Large intestine (tissue), 3 donors: ENCODE data around the gene SHKBP1. TPM values are rescaled to one million over a fixed set of nuclear protein-coding genes. Genes with fewer than 3 reads are reported as not detected.
"Not testable (repeated sequence)": the region's sequence is repeated elsewhere in the genome, so short reads cannot be mapped to it uniquely, and the experiment has no call there.

ENCODE experiments used
- DNase-seq, 2 donors: peaks; one replicate each; pipeline versions ENCODE4 v3.0.0 to v3.0.0-alpha.2; 2013
- H3K27ac ChIP-seq: one replicate; pipeline ENCODE4 v1.5.1; 2013; ENCODE audit warnings: low read length
- H3K27me3 ChIP-seq: 2 replicates; pipeline ENCODE4 v1.6.1; 2013; ENCODE audit warnings: low read length; ENCODE audit not compliant: control insufficient read depth, insufficient read depth
- H3K36me3 ChIP-seq: 2 replicates; pipeline ENCODE4 v1.6.1; 2013; ENCODE audit warnings: low read length; ENCODE audit not compliant: control insufficient read depth, insufficient read depth
- H3K4me1 ChIP-seq: one replicate; pipeline ENCODE4 v1.6.1; 2013; ENCODE audit warnings: low read length; ENCODE audit not compliant: control insufficient read depth, insufficient read depth
- H3K4me3 ChIP-seq: one replicate; pipeline ENCODE4 v1.5.1; 2013; ENCODE audit warnings: low read length
- H3K9me3 ChIP-seq: one replicate; pipeline ENCODE4 v1.6.1; 2013; ENCODE audit warnings: mild to moderate bottlenecking, low read depth, low read length, moderate library complexity; ENCODE audit not compliant: control insufficient read depth
- WGBS: methylation state at CpG from one replicate; pipeline ENCODE4 v1.1.5; 2013; ENCODE audit warnings: low lambda C conversion rate; ENCODE audit not compliant: insufficient coverage; 5-methylcytosine and 5-hydroxymethylcytosine counted together
- polyA plus RNA-seq: library from polyadenylated mRNA; unstranded; fragments of 120-200 nt; gene quantifications from one replicate; pipeline ENCODE4 v1.2.1, GENCODE V29; 2013

The SHKBP1 gene
- polyA plus RNA-seq, 1 donor = 27.8 TPM

DNA sequence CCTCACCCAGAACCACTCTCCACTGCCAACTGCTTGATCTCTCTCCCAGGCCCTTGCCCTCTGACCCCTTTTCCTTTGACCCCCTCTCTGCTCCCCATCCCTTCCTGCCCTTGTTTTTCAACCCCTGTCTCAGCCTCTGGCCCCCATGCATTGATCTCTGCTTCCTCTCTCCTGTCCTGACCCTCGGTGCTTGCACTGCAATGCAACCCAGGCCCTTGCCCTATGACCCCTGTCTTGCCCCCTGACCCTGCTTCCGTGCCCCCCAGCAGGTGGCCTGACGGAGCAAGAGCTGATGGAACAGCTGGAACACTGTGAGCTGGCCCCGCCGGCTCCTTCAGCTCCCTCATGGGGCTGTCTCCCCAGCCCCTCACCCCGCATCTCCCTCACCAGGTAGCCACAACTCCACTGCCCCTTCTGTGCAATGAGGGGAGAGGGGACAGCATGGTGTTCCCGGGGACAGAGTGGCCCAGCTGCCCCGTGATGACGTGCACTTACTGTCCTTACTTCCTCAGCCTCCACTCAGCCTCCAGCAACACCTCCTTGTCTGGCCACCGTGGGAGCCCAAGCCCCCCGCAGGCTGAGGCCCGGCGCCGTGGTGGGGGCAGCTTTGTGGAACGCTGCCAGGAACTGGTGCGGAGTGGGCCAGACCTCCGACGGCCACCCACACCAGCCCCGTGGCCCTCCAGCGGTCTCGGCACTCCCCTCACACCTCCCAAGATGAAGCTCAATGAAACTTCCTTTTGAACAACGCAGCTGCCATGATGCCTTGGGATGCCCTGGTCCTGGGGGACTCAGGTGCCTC lies 14.0 kb downstream of the SHKBP1 start:
- no peak for DNase-seq
- H3K27me3 ChIP-seq = peaks cover 4% of the 10 kb centered on the region
- no peak overlapping the region for H3K4me3 ChIP-seq
- no peaks in the 10 kb centered on the region for H3K4me1 ChIP-seq
- peaks cover 7% of the 10 kb centered on the region for H3K36me3 ChIP-seq
- H3K27ac ChIP-seq = no peak overlapping the region
- H3K9me3 ChIP-seq = no peaks in the 10 kb centered on the region
- WGBS = no CpG with 5 or more reads among the region's 22 CpGs

DNA sequence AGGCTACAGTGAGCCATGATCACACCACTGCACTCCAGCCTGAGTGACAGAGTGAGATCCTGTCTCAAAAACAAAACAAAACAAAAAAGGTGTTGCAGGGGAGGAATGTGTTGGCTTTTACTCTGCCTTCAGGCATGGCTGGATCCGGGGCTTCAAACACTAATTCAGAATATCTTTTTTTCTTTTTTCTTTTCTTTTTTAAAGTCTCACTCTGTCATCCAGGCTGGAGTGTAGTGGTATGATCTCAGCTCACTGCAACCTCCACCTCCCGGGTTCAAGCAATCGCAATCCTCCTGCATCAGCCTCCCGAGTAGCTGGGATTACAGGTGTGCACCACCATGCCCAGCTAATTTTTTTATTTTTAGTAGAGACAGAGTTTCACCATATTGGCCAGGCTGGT lies 15.1 kb downstream of the SHKBP1 start:
- not testable (repeated sequence) for DNase-seq, H3K4me1 ChIP-seq, H3K27ac ChIP-seq, H3K36me3 ChIP-seq, H3K4me3 ChIP-seq, H3K9me3 ChIP-seq
- peaks cover 12% of the 10 kb centered on the region for H3K27me3 ChIP-seq
- no CpG with 5 or more reads among the region's 4 CpGs for WGBS

DNA sequence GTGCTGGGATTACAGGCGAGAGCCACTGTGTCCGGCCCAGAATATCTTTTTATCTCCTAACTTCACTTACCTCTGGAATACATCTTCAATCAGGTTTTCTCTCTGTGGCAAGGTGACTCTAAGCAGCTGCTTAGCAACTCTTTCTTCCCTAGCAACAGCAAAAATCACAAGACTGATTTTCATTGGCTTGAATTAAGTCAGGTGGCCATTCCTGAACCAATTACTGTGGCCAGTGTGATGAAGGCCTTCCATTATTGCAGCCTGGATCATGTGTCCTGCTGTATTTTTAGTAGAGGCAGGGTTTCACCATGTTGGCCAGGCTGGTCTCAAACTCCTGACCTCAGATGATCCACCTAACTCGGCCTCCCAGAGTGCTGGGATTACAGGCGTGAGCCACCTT lies 15.5 kb downstream of the SHKBP1 start:
- no peak for DNase-seq
- Histone ChIP-seq H3K27ac (no peak overlapping the region), H3K9me3 (peaks cover 2% of the 10 kb centered on the region), H3K36me3 (no peaks in the 10 kb centered on the region), H3K27me3 (peaks cover 15% of the 10 kb centered on the region), H3K4me1 (no peaks in the 10 kb centered on the region), H3K4me3 (no peak overlapping the region)
- WGBS = no CpG with 5 or more reads among the region's 4 CpGs

DNA sequence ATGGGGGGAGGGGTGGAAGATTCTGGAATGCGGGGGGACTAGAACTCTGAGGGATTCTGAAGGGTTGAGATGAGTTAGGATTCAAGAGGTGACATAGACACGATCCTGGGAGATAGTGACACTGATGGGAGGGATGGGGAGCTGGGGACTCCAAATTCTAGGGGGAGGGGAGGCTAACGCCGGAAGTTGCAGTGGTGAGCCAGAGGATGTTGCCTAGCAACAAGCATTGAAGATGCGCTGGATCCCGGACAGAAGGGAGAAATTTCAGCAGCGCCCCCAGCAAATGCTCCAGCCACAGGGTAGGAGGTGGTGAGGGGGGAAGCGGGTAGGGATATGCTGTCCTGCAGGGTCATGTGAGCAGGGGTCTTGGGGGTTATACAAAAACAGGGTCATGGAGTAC lies 17.6 kb downstream of the SHKBP1 start:
- no peak for DNase-seq
- WGBS = no CpG with 5 or more reads among the region's 8 CpGs

DNA sequence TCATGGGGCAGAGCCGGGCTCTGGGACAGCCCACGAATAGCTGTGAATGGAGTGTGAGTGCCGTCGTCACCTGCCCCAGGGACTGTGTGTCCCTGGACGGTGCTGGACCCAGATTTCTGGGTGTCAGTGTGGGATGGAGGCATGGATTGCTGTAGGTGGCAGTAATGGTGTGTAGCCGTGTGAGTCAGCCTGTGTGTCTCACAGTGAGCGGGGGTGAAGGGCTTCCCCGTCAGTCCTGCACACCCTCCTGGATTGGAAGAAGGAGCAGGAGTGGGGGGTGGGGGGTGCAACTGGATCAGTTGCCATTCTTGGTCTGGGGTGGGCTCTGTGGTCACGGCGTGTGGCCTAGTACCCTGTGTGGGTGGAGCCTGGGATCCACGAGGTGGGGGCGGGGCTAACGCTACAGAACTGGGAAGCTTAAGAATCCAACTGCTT lies 18.0 kb downstream of the SHKBP1 start:
- WGBS = no CpG with 5 or more reads among the region's 13 CpGs
- peaks cover 2% of the 10 kb centered on the region for H3K9me3 ChIP-seq
- H3K27me3 ChIP-seq = peaks cover 36% of the 10 kb centered on the region
- H3K4me1 ChIP-seq = no peaks in the 10 kb centered on the region
- no peak overlapping the region for H3K4me3 ChIP-seq
- no peak overlapping the region for H3K27ac ChIP-seq
- H3K36me3 ChIP-seq = no peaks in the 10 kb centered on the region
- no peak for DNase-seq

More for the DNA sequence above, 17.6 kb downstream of the SHKBP1 start:
- H3K9me3 ChIP-seq = peaks cover 2% of the 10 kb centered on the region
- no peaks in the 10 kb centered on the region for H3K36me3 ChIP-seq
- no peak overlapping the region for H3K4me3 ChIP-seq
- H3K27me3 ChIP-seq = peaks cover 32% of the 10 kb centered on the region
- H3K4me1 ChIP-seq = no peaks in the 10 kb centered on the region
- H3K27ac ChIP-seq = no peak overlapping the region

DNA sequence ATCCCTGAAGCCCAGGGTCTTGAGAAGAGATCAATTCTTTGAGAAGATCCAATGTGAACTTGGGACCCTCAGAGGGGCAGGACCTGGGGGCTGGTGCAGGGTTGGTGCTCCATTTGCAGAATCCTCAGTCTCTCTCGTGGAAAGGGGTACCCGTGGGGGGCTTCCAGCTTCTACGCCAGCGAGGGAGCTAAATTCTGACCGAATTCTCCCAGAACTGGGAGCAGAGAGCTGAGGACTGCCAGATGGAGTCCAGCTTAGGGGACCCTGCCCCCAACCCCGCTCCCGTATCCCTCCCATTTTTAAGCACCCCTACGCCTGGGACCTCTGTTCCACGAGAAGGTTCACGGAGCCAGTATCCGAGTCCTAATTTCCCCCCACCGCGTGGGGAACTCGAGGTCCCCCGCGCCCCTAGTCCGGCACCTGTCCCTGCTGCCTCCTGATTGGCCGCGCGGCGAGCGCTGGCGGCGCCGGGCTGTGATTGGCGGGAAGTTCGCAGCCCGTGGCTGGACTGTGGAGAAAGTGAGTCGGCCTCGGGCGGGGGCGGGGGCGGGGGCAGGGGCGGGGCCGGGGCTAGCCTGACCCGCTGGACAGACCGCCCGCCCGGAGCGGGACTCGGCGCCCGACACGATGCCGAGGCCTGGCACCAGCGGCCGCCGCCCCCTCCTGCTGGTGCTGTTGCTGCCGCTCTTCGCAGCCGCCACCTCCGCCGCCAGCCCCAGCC lies 20.1 kb downstream of the SHKBP1 start:
- peaks cover 50% of the 10 kb centered on the region for H3K27me3 ChIP-seq
- peaks cover 8% of the 10 kb centered on the region for H3K9me3 ChIP-seq
- no peak overlapping the region for H3K4me3 ChIP-seq
- H3K36me3 ChIP-seq = no peaks in the 10 kb centered on the region
- H3K4me1 ChIP-seq = peaks cover 7% of the 10 kb centered on the region
- H3K27ac ChIP-seq = no peak overlapping the region
- WGBS = no CpG with 5 or more reads among the region's 53 CpGs
- no peak for DNase-seq

DNA sequence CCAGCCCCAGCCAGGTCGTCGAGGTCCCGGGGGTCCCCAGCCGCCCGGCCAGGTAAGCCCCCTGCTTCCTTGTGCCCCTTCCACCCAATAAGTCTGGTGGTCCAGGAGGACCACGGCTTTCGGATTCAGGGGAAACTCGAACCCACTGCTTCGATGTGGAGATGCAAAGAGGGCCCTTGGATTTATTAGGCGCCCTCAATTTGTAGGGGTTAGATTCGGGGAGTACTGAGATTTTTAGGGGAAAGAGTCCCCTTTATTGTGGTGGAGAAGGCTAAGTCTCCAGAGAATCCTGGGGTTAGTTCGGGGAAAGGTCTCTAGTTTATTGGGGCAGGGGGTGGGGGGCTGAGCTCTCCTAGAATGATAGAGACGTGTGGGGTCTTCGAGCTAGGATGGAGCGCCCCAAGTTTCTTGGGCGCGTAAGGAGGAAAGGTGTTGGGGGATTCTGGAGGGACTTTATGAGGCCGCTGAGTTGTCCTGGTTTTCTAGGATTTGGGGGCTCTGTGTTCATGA lies 20.7 kb downstream of the SHKBP1 start:
- Histone ChIP-seq H3K27ac (no peak overlapping the region), H3K4me1 (peaks cover 12% of the 10 kb centered on the region)

DNA sequence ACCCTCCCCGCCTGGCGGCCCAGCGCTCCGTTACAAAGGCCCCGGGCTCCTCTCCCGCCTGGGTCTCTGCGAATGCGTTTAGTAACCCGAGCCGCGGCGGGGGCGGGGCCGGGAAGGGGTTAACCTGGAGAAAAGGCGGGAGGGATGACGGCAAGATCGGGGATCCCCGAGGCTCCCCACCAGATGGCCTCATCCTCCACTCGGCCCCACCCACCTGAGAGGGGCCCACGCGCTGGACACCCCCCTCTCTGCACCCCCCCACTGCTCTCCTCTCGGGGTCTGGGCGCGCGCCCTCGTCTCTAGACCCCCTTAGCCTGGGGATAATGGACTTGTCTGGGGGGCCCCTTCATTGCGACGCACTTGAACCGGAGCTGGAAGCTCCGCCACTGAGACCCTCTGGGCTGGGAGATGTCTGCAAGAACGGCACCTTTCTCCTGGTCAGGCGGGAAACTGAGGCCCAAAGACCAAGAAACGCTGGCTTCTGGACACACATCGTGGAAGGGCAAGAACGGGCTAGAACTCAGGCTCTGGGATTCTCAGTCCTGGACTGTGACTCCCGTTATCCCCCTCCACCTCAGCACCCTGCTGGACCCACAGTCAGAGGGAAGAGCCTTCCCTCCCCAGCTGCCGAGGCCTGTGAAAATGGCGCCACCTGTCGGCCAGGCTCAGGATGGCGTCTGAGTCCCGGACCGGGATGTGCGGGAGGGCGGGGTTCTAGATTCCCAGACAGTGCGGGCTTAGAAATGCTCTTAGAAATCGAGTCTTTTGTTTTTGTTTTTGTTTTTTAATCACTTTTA lies 21.6 kb downstream of the SHKBP1 start:
- peak overlapping the region; percentile 40 for H3K4me3 ChIP-seq
- DNase-seq = peak; percentile 77 to 85
- H3K9me3 ChIP-seq = peaks cover 8% of the 10 kb centered on the region
- H3K27ac ChIP-seq = peak overlapping the region; percentile 58
- peaks cover 21% of the 10 kb centered on the region for H3K4me1 ChIP-seq
- H3K27me3 ChIP-seq = peaks cover 50% of the 10 kb centered on the region
- no CpG with 5 or more reads among the region's 46 CpGs for WGBS
- H3K36me3 ChIP-seq = no peaks in the 10 kb centered on the region

More for the DNA sequence above, 20.7 kb downstream of the SHKBP1 start:
- Histone ChIP-seq H3K9me3 (peaks cover 8% of the 10 kb centered on the region), H3K4me3 (peak overlapping the region; percentile 13), H3K36me3 (no peaks in the 10 kb centered on the region), H3K27me3 (peaks cover 50% of the 10 kb centered on the region)
- DNase-seq = no peak
- WGBS = 7% methylated on average over 3 of the region's 18 CpGs

DNA sequence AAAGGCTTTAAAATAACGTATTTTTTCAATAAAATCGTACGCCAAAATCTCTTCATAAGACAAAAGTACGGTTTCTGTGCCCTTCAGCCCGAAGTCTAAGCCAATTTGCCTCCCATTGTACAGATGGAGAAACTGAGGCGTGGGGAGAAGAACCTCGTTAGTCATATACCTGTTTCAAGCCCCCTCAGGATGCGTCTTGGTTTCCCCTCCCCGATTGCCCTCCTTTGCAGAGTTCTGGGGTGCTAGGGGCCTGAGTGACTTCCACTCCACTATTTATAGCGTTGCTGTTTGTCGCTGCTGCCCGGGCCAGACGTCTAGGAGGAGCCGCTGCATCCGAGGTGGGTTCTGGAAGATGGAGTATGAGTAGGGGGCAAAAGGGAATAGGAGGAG lies 22.2 kb downstream of the SHKBP1 start:
- H3K9me3 ChIP-seq = peaks cover 8% of the 10 kb centered on the region
- WGBS = 17% methylated on average over 3 of the region's 15 CpGs
- peaks cover 50% of the 10 kb centered on the region for H3K27me3 ChIP-seq
- H3K4me1 ChIP-seq = peaks cover 23% of the 10 kb centered on the region
- DNase-seq = no peak
- no peak overlapping the region for H3K4me3 ChIP-seq
- H3K36me3 ChIP-seq = no peaks in the 10 kb centered on the region
- no peak overlapping the region for H3K27ac ChIP-seq

DNA sequence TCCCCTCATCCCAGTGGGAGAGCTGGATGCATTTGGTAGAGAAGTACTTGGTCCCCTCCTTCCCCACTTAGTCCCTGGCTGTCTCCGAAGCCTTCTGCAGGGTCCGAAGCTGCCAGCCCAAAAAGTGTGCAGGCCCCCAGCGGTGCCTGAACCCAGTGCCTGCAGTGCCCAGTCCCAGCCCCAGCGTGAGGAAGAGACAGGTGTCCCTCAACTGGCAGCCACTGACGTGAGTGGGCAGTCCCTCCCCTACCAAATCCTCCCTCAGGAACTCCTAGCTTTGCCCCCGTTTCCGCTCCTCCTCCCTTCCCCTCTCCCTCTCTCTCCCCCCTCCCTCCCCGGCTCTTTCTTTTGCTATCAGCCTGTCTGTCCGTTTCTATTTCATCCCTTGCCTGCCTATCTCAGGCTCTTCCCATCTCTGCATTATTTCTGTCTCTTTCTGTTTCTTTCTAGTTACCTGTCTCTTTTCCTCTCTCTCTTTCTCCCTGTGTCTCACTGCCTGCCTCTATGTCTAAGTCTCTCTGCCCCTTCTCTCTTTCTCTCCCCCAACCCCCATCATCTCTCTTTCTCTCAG lies 22.7 kb downstream of the SHKBP1 start:
- H3K4me3 ChIP-seq = peak overlapping the region; percentile 19
- H3K9me3 ChIP-seq = peaks cover 8% of the 10 kb centered on the region
- no peak overlapping the region for H3K27ac ChIP-seq
- peaks cover 50% of the 10 kb centered on the region for H3K27me3 ChIP-seq
- 4% methylated on average over 4 of the region's 9 CpGs for WGBS
- no peaks in the 10 kb centered on the region for H3K36me3 ChIP-seq
- DNase-seq = peak in 1 of 2 donors; percentile 32
- H3K4me1 ChIP-seq = peaks cover 28% of the 10 kb centered on the region
